NT2/D1 (cell line): ENCODE results near the gene DYRK1B.

ENCODE experiments used
- SUZ12 ChIP-seq: IDR thresholded peaks from 2 replicates; pipeline ENCODE4 v1.6.1; 2011; ENCODE audit not compliant: insufficient read length, insufficient read depth; ENCODE audit errors: extremely low read depth
- YY1 ChIP-seq: IDR thresholded peaks from 2 replicates; pipeline ENCODE4 v1.6.1; 2011; ENCODE audit not compliant: insufficient read length, insufficient read depth
- ZNF274 ChIP-seq: IDR thresholded peaks from 2 replicates; pipeline ENCODE4 v1.6.1; 2011; ENCODE audit warnings: mild to moderate bottlenecking, low read depth, low read length

DNA sequence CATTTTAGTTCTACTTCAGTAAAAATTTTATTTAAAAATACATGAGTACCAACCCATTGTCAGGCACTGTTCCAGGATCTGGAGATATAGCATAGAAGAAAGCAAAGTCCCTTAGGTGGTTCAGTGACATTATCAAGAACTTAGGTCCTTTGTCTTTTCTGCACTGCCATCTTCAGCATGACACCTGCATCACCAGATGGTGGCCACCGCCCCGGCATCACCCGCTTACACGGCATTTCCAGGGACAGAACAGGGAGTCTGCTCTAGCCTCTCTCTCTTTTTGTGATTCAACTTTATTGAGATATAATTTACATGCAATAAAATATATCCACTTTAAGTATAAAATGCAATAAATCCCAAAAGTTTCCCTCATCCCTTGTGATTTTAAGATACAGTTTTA is 23.5 kb downstream of the DYRK1B start:
- TF ChIP-seq YY1 (no peak), ZNF274 (no peak), SUZ12 (no peak)
